AG09319 (cell line): Measurements from ENCODE around the gene RAD51B.

ENCODE experiments used
- DNase-seq: peaks from one replicate; pipeline ENCODE4 v3.0.0-alpha.2; 2010; ENCODE audit warnings: low read depth; ENCODE audit errors: extremely low read depth
- TF ChIP-seq, protein P1 (sequence below): IDR thresholded peaks from 2 replicates; pipeline ENCODE4 v1.5.1; 2011; ENCODE audit warnings: low read depth, mild to moderate bottlenecking, inconsistent platforms, low read length, moderate library complexity

The RAD51B gene

DNA sequence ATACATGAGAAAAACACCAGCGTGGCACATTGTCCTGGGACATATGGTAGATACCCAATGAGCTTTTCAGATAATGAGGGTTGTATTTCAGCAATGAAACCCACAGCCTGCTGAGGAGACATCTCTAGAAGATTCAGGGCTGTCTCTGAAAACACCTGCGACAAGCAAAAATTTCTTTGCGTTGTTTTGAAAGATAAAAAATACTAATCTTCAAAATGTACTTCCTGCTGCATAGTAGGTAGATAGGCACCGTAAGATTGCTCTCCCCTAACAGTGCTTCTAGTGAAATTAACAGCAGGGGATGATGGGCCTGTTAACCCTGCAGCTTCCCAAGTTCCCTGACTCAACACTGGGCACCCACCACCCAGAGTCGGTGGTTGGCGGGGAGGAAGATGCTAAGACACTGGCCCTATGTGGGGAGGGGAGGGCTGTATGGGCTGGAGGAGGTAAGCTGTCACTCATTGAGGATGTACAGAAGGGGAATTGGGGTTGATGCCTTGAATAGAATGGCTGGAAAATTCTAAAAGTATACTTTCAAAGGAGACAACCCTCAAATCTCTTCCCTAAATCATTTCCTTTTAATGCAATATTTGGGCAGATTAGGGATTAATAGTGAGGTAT, 953.3 kb downstream of the RAD51B start:
- no peak for DNase-seq

DNA sequence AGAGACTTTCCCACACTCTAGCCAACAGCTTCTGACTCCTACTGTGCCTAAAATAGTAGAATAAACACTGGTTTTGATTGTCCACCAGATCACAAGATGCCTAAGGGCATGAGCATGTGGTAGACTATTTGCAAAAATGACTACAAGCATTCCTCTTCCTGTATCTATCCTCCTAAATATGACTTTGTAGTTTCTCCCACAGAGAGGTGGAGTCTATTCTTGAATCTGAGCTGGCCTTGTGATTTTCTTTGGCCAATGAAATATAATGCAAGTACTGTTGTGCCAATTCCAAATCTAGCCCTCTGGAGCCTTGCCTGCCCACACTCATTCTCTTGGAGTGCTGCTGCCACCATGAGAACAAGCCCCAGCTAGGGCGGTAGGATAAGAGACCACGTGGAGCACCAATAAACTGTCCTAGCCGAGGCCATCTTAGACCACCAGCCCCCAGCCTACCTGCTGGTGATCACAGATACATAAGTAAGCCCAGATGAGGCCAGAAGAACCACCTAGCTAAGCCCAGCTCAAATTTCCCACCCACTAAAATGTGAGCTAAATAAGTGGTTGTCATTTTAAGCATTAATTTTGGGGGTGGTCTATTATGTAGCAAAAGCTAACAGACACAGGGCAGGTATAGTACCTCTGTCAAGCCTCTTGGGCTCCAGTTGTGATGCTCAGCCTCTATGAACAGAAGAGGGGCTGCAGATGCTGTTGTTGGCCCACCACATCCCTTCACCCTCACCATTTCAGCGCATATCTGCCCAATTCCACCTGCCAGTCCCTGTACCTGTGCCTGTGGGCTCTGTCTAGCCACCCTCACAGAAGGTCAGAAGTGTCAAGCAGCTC, 955.4 kb downstream of the RAD51B start:
- DNase-seq: no peak
- TF ChIP-seq, protein P1, sequence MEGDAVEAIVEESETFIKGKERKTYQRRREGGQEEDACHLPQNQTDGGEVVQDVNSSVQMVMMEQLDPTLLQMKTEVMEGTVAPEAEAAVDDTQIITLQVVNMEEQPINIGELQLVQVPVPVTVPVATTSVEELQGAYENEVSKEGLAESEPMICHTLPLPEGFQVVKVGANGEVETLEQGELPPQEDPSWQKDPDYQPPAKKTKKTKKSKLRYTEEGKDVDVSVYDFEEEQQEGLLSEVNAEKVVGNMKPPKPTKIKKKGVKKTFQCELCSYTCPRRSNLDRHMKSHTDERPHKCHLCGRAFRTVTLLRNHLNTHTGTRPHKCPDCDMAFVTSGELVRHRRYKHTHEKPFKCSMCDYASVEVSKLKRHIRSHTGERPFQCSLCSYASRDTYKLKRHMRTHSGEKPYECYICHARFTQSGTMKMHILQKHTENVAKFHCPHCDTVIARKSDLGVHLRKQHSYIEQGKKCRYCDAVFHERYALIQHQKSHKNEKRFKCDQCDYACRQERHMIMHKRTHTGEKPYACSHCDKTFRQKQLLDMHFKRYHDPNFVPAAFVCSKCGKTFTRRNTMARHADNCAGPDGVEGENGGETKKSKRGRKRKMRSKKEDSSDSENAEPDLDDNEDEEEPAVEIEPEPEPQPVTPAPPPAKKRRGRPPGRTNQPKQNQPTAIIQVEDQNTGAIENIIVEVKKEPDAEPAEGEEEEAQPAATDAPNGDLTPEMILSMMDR: peak; percentile 10

More for the DNA sequence above, 953.3 kb downstream of the RAD51B start:
- TF ChIP-seq, protein P1: no peak

DNA sequence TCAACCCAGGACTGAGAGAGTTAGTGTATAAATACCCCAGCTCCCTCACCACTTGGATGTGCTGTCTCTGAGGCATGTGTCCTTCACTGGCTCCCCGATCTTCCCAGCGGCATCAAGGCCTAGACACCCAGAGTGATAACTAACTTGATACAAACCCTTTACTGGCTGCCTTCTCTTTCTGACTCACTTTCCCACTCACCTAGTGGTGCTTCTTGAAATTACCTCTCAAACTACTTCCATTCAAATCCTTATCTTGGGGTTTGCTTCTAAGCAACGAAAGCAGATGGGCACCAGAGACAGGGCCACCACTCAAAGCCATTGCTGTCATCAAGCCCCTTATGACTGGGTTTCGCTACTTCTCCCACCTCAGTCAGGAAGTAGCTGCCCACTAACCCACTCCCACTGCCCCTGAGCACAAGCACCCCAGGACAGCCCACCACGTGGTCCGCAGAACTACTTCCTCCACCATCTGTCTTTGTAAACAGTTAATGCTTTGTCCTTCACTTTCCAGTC, 956.1 kb downstream of the RAD51B start:
- DNase-seq: no peak
- TF ChIP-seq, protein P1: no peak

DNA sequence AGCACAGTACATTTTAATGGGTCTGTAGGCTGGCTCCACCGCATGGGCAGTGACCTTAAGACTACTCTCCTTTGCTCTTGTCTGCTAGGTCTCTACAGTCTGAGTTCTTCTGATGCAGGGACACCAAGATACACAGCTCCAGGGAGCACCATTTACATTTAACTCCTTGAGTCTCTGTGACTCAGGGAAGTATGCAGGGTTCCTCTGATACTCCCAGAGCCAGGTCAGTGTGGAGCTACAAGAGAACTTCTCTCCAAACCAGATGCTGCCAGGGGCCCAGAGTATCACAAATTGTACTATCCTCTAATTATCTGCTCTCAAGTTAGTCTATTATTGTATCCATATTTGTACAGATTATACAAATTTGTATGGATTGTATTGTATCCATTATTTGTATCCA, 958.1 kb downstream of the RAD51B start:
- TF ChIP-seq, protein P1: no peak
- no peak for DNase-seq
